ENCODE data around the gene ROBO2.

The ROBO2 gene

GRCh38 chr3:77147836-77148578 is 108.1 kb downstream of the ROBO2 start:
- H3K9me3 ChIP-seq (ENCODE audit: control insufficient read depth, low read length), result no peaks in the 10 kb centered on the region
- WGBS, 2 experiments, result 54 to 57% methylated on average over 4 to 7 of the region's 8 CpGs
- no peaks in the 10 kb centered on the region for H3K4me1 ChIP-seq (ENCODE audit: control insufficient read depth, insufficient read depth, low read length)
- no peak overlapping the region for H3K4me3 ChIP-seq (ENCODE audit: insufficient read depth, low read depth, low read length)
- H3K27ac ChIP-seq (ENCODE audit: insufficient read depth, low read depth, low read length, poor library complexity, severe bottlenecking), result no peak overlapping the region
- H3K36me3 ChIP-seq (ENCODE audit: control insufficient read depth, insufficient read depth, low read length), result no peaks in the 10 kb centered on the region
- H3K27me3 ChIP-seq (ENCODE audit: control insufficient read depth, insufficient read depth, low read length, poor library complexity, severe bottlenecking), result no peaks in the 10 kb centered on the region

GRCh38 chr3:77149382-77149781 is 109.5 kb downstream of the ROBO2 start:
- Histone ChIP-seq H3K36me3 (ENCODE audit: control insufficient read depth, insufficient read depth, low read length) (no peaks in the 10 kb centered on the region), H3K4me1 (ENCODE audit: control insufficient read depth, insufficient read depth, low read length) (no peaks in the 10 kb centered on the region), H3K4me3 (ENCODE audit: insufficient read depth, low read depth, low read length) (no peak overlapping the region), H3K27me3 (ENCODE audit: control insufficient read depth, insufficient read depth, low read length, poor library complexity, severe bottlenecking) (no peaks in the 10 kb centered on the region), H3K27ac (ENCODE audit: insufficient read depth, low read depth, low read length, poor library complexity, severe bottlenecking) (no peak overlapping the region), H3K9me3 (ENCODE audit: control insufficient read depth, low read length) (no peaks in the 10 kb centered on the region)
- WGBS, 2 experiments, result 96 to 100% methylated on average over 2 of the region's 2 CpGs

- 87 to 93% methylated on average over 7 of the region's 7 CpGs for WGBS, 2 experiments
Observed at GRCh38 chr3:77150028-77150427, 110.1 kb downstream of the ROBO2 start.

GRCh38 chr3:77150759-77151158 is 110.9 kb downstream of the ROBO2 start:
- Histone ChIP-seq H3K4me3 (ENCODE audit: insufficient read depth, low read depth, low read length) (no peak overlapping the region), H3K36me3 (ENCODE audit: control insufficient read depth, insufficient read depth, low read length) (no peaks in the 10 kb centered on the region), H3K9me3 (ENCODE audit: control insufficient read depth, low read length) (no peaks in the 10 kb centered on the region), H3K27ac (ENCODE audit: insufficient read depth, low read depth, low read length, poor library complexity, severe bottlenecking) (no peak overlapping the region), H3K4me1 (ENCODE audit: control insufficient read depth, insufficient read depth, low read length) (no peaks in the 10 kb centered on the region), H3K27me3 (ENCODE audit: control insufficient read depth, insufficient read depth, low read length, poor library complexity, severe bottlenecking) (no peaks in the 10 kb centered on the region)

More at GRCh38 chr3:77150028-77150427, 110.1 kb downstream of the ROBO2 start:
- no peak overlapping the region for H3K4me3 ChIP-seq (ENCODE audit: insufficient read depth, low read depth, low read length)
- H3K36me3 ChIP-seq (ENCODE audit: control insufficient read depth, insufficient read depth, low read length), result no peaks in the 10 kb centered on the region
- H3K9me3 ChIP-seq (ENCODE audit: control insufficient read depth, low read length), result no peaks in the 10 kb centered on the region
- H3K27me3 ChIP-seq (ENCODE audit: control insufficient read depth, insufficient read depth, low read length, poor library complexity, severe bottlenecking), result no peaks in the 10 kb centered on the region
- H3K4me1 ChIP-seq (ENCODE audit: control insufficient read depth, insufficient read depth, low read length), result no peaks in the 10 kb centered on the region
- no peak overlapping the region for H3K27ac ChIP-seq (ENCODE audit: insufficient read depth, low read depth, low read length, poor library complexity, severe bottlenecking)

- H3K27ac ChIP-seq (ENCODE audit: insufficient read depth, low read depth, low read length, poor library complexity, severe bottlenecking), result no peak overlapping the region
- peaks cover 9% of the 10 kb centered on the region for H3K4me1 ChIP-seq (ENCODE audit: control insufficient read depth, insufficient read depth, low read length)
- H3K9me3 ChIP-seq (ENCODE audit: control insufficient read depth, low read length), result no peaks in the 10 kb centered on the region
- 86 to 93% methylated on average over 5 of the region's 5 CpGs for WGBS, 2 experiments
- H3K4me3 ChIP-seq (ENCODE audit: insufficient read depth, low read depth, low read length), result no peak overlapping the region
- no peaks in the 10 kb centered on the region for H3K36me3 ChIP-seq (ENCODE audit: control insufficient read depth, insufficient read depth, low read length)
- no peaks in the 10 kb centered on the region for H3K27me3 ChIP-seq (ENCODE audit: control insufficient read depth, insufficient read depth, low read length, poor library complexity, severe bottlenecking)
Observed at GRCh38 chr3:77158730-77159581, 119.1 kb downstream of the ROBO2 start.

- Histone ChIP-seq H3K9me3 (ENCODE audit: control insufficient read depth, low read length) (no peaks in the 10 kb centered on the region), H3K27ac (ENCODE audit: insufficient read depth, low read depth, low read length, poor library complexity, severe bottlenecking) (no peak overlapping the region), H3K36me3 (ENCODE audit: control insufficient read depth, insufficient read depth, low read length) (no peaks in the 10 kb centered on the region), H3K27me3 (ENCODE audit: control insufficient read depth, insufficient read depth, low read length, poor library complexity, severe bottlenecking) (no peaks in the 10 kb centered on the region), H3K4me3 (ENCODE audit: insufficient read depth, low read depth, low read length) (no peak overlapping the region), H3K4me1 (ENCODE audit: control insufficient read depth, insufficient read depth, low read length) (peaks cover 9% of the 10 kb centered on the region)
- WGBS, 2 experiments, result 100% methylated on average over 2 of the region's 2 CpGs; no CpG with 5 or more reads in 1 of the 2 experiments
Observed at GRCh38 chr3:77160931-77161497, 121.1 kb downstream of the ROBO2 start.

GRCh38 chr3:77169823-77170222 is 129.9 kb downstream of the ROBO2 start:
- Histone ChIP-seq H3K4me1 (ENCODE audit: control insufficient read depth, insufficient read depth, low read length) (peaks cover 4% of the 10 kb centered on the region), H3K27me3 (ENCODE audit: control insufficient read depth, insufficient read depth, low read length, poor library complexity, severe bottlenecking) (no peaks in the 10 kb centered on the region), H3K27ac (ENCODE audit: insufficient read depth, low read depth, low read length, poor library complexity, severe bottlenecking) (no peak overlapping the region), H3K4me3 (ENCODE audit: insufficient read depth, low read depth, low read length) (no peak overlapping the region), H3K9me3 (ENCODE audit: control insufficient read depth, low read length) (no peaks in the 10 kb centered on the region), H3K36me3 (ENCODE audit: control insufficient read depth, insufficient read depth, low read length) (no peaks in the 10 kb centered on the region)
- 63% methylated on average over 4 of the region's 4 CpGs for WGBS, 2 experiments

GRCh38 chr3:77171026-77171425 is 131.1 kb downstream of the ROBO2 start:
- H3K36me3 ChIP-seq (ENCODE audit: control insufficient read depth, insufficient read depth, low read length), result no peaks in the 10 kb centered on the region
- H3K4me1 ChIP-seq (ENCODE audit: control insufficient read depth, insufficient read depth, low read length), result peaks cover 4% of the 10 kb centered on the region
- no peak overlapping the region for H3K27ac ChIP-seq (ENCODE audit: insufficient read depth, low read depth, low read length, poor library complexity, severe bottlenecking)
- WGBS, 2 experiments, result 88 to 92% methylated on average over 5 of the region's 5 CpGs
- no peaks in the 10 kb centered on the region for H3K9me3 ChIP-seq (ENCODE audit: control insufficient read depth, low read length)
- no peaks in the 10 kb centered on the region for H3K27me3 ChIP-seq (ENCODE audit: control insufficient read depth, insufficient read depth, low read length, poor library complexity, severe bottlenecking)
- H3K4me3 ChIP-seq (ENCODE audit: insufficient read depth, low read depth, low read length), result no peak overlapping the region

- Histone ChIP-seq H3K27ac (ENCODE audit: insufficient read depth, low read depth, low read length, poor library complexity, severe bottlenecking) (no peak overlapping the region), H3K9me3 (ENCODE audit: control insufficient read depth, low read length) (no peaks in the 10 kb centered on the region), H3K27me3 (ENCODE audit: control insufficient read depth, insufficient read depth, low read length, poor library complexity, severe bottlenecking) (no peaks in the 10 kb centered on the region), H3K4me1 (ENCODE audit: control insufficient read depth, insufficient read depth, low read length) (no peaks in the 10 kb centered on the region), H3K36me3 (ENCODE audit: control insufficient read depth, insufficient read depth, low read length) (no peaks in the 10 kb centered on the region), H3K4me3 (ENCODE audit: insufficient read depth, low read depth, low read length) (no peak overlapping the region)
- WGBS, 2 experiments, result 79% methylated on average over 4 to 5 of the region's 5 CpGs
Observed at GRCh38 chr3:77179762-77180161, 139.9 kb downstream of the ROBO2 start.

- H3K9me3 ChIP-seq (ENCODE audit: control insufficient read depth, low read length), result no peaks in the 10 kb centered on the region
- H3K4me1 ChIP-seq (ENCODE audit: control insufficient read depth, insufficient read depth, low read length), result no peaks in the 10 kb centered on the region
- H3K27me3 ChIP-seq (ENCODE audit: control insufficient read depth, insufficient read depth, low read length, poor library complexity, severe bottlenecking), result no peaks in the 10 kb centered on the region
- H3K4me3 ChIP-seq (ENCODE audit: insufficient read depth, low read depth, low read length), result no peak overlapping the region
- 91 to 95% methylated on average over 4 of the region's 4 CpGs for WGBS, 2 experiments
- H3K27ac ChIP-seq (ENCODE audit: insufficient read depth, low read depth, low read length, poor library complexity, severe bottlenecking), result no peak overlapping the region
- H3K36me3 ChIP-seq (ENCODE audit: control insufficient read depth, insufficient read depth, low read length), result no peaks in the 10 kb centered on the region
Observed at GRCh38 chr3:77182341-77182740, 142.4 kb downstream of the ROBO2 start.

Measured in ectodermal cell (in vitro differentiated cells).